ENCODE data around the gene INPP5D. TPM values are rescaled to one million over a fixed set of nuclear protein-coding genes. Genes with fewer than 3 reads are reported as not detected.

Gene INPP5D
- total and polyA plus RNA-seq, 4 donors, result 2.9 to 18.8 (median 6.6) TPM

DNA sequence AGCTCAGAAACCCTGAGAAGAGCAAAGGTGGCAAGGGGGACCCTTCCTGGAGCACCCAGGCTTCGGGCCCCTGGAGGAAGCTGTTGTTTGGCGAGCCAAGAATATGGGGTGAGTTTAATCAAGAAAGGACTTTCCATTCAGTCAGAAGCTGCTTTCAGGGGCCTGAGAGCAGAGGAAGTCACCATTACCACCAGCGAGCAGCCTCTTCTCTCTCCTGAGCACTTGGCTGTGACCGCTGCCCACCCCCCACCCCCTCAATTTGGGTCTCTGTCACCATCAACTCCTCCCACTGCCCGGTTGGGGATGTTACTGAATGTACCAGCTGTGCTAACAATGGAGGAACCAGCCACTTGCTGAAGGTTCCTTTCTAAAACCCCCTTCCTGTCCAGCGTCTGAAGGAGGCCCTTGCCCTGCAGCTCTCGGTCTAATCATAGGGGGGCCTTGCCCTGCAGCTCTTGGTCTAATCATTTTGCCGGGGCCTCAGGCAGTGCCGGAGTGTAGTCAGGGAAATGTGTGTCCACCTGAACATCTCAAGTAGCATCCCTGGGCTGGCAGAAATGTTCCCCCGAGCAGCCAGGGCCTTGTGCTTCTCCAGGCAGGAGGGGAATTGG, 943 bp downstream of the INPP5D start:
- no peaks in the 10 kb centered on the region for H3K27me3 ChIP-seq (ENCODE audit: control insufficient read depth in 4 of 4, insufficient read depth in 4 of 4, low read length in 3 of 4)
- TF ChIP-seq NR2F2 (IDR thresholded peaks at IDR 0.05) (no peak), FOXA2 (IDR thresholded peaks at IDR 0.05) (no peak), FOXA1 (IDR thresholded peaks at IDR 0.05) (no peak), GABPA (IDR thresholded peaks at IDR 0.05 in 1 of 2, conservative IDR thresholded peaks at IDR 0.05 in 1 of 2) (no peak), YY1 (IDR thresholded peaks at IDR 0.05) (no peak), HNF4G (IDR thresholded peaks at IDR 0.05) (no peak), SP1 (IDR thresholded peaks at IDR 0.05) (no peak), RAD21 (IDR thresholded peaks at IDR 0.05) (no peak), EGR1 (IDR thresholded peaks at IDR 0.05; ENCODE audit: low read depth in 2 of 2) (no peak)
- TF ChIP-seq, protein P1, sequence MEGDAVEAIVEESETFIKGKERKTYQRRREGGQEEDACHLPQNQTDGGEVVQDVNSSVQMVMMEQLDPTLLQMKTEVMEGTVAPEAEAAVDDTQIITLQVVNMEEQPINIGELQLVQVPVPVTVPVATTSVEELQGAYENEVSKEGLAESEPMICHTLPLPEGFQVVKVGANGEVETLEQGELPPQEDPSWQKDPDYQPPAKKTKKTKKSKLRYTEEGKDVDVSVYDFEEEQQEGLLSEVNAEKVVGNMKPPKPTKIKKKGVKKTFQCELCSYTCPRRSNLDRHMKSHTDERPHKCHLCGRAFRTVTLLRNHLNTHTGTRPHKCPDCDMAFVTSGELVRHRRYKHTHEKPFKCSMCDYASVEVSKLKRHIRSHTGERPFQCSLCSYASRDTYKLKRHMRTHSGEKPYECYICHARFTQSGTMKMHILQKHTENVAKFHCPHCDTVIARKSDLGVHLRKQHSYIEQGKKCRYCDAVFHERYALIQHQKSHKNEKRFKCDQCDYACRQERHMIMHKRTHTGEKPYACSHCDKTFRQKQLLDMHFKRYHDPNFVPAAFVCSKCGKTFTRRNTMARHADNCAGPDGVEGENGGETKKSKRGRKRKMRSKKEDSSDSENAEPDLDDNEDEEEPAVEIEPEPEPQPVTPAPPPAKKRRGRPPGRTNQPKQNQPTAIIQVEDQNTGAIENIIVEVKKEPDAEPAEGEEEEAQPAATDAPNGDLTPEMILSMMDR (IDR thresholded peaks at IDR 0.05; ENCODE audit: low read depth, low read length, missing input control), result no peak
- TF ChIP-seq, protein P2, sequence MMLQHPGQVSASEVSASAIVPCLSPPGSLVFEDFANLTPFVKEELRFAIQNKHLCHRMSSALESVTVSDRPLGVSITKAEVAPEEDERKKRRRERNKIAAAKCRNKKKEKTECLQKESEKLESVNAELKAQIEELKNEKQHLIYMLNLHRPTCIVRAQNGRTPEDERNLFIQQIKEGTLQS (IDR thresholded peaks at IDR 0.05), result no peak
- TF ChIP-seq, protein P3, sequence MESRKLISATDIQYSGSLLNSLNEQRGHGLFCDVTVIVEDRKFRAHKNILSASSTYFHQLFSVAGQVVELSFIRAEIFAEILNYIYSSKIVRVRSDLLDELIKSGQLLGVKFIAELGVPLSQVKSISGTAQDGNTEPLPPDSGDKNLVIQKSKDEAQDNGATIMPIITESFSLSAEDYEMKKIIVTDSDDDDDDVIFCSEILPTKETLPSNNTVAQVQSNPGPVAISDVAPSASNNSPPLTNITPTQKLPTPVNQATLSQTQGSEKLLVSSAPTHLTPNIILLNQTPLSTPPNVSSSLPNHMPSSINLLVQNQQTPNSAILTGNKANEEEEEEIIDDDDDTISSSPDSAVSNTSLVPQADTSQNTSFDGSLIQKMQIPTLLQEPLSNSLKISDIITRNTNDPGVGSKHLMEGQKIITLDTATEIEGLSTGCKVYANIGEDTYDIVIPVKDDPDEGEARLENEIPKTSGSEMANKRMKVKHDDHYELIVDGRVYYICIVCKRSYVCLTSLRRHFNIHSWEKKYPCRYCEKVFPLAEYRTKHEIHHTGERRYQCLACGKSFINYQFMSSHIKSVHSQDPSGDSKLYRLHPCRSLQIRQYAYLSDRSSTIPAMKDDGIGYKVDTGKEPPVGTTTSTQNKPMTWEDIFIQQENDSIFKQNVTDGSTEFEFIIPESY (IDR thresholded peaks at IDR 0.05), result no peak
- H3K4me3 ChIP-seq (ENCODE audit: low read depth in 1 of 3, low read length in 3 of 3), result peak overlapping the region; percentile 27 to 47 (median 40)
- H3K9me3 ChIP-seq (ENCODE audit: control insufficient read depth in 4 of 4, low read length in 3 of 4), result no peaks in the 10 kb centered on the region
- H3K9ac ChIP-seq (ENCODE audit: low read depth in 1 of 2, low read length in 2 of 2), result peak overlapping the region; percentile 28 to 64
- WGBS, result 69% methylated on average over 10 of the region's 10 CpGs
- no peak for DNase-seq (ENCODE audit: low spot score)
- H3K4me1 ChIP-seq (ENCODE audit: control insufficient read depth in 4 of 4, insufficient read depth in 4 of 4, low read length in 3 of 4), result peaks cover 0 to 13% (median 3%) of the 10 kb centered on the region in 4 donors
- H3K36me3 ChIP-seq (ENCODE audit: control insufficient read depth in 4 of 4, insufficient read depth in 3 of 4, low read depth in 1 of 4, low read length in 3 of 4), result no peaks in the 10 kb centered on the region
- H3K27ac ChIP-seq (ENCODE audit: low read depth in 1 of 2, low read length in 2 of 2), result peak overlapping the region; percentile 69 to 79

DNA sequence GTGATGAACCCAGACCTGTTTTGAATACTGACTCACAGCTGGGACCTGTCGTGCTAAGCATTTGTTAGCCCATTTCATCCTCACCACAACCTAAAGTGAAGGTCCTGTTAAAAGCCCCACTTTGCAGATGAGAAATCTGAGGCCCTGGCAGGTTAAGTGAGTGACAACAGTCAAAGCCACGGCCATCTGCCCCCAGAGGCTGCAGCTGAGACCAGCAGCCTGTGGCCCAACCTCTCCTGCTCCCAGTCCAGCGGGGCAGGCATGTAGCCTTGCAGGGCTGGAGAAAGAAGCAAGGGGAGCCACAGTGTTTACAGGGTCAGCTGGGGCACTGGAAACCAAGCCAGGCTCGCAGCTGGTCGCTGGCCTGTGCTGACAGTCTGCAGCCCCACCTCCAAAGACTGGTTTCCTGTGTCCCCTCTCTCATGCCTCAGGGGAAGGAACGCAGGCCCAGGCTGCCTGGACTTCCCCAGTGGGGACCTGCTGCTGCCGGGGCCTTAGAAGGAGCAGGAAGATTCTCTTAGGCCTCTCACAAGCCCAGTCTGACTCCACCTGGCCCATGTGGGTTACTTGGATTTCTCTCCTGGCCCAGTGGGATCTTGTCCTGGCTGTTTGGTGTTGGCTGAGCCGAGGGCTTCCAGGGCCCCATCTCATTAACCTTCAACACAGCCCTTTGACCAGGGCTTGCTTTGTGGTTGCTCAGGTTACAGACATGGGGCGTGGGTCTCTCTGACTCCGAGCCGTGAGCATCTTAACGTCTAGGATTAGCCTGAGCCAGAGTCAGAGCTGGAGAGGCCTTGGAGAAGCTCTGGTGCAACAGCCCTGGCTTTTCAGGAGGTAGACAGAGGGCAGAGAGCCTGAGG, 1.7 kb downstream of the INPP5D start:
- H3K9ac ChIP-seq (ENCODE audit: low read depth in 1 of 2, low read length in 2 of 2), result peak overlapping the region; percentile 18 to 65
- 54% methylated on average over 12 of the region's 12 CpGs for WGBS
- peak overlapping the region; percentile 69 to 79 for H3K27ac ChIP-seq (ENCODE audit: low read depth in 1 of 2, low read length in 2 of 2)
- no peaks in the 10 kb centered on the region for H3K27me3 ChIP-seq (ENCODE audit: control insufficient read depth in 4 of 4, insufficient read depth in 4 of 4, low read length in 3 of 4)
- H3K4me1 ChIP-seq (ENCODE audit: control insufficient read depth in 4 of 4, insufficient read depth in 4 of 4, low read length in 3 of 4), result peaks cover 0 to 13% (median 3%) of the 10 kb centered on the region in 4 donors
- TF ChIP-seq, protein P1 (IDR thresholded peaks at IDR 0.05; ENCODE audit: low read depth, low read length, missing input control), result peak; percentile 11
- peak; percentile 54 for TF ChIP-seq NR2F2 (IDR thresholded peaks at IDR 0.05)
- peak in 1 of 2 donors; percentile 33 for TF ChIP-seq RAD21 (IDR thresholded peaks at IDR 0.05)
- no peak for TF ChIP-seq YY1 (IDR thresholded peaks at IDR 0.05)
- peak overlapping the region in 2 of 3 donors; percentile 29 to 47 for H3K4me3 ChIP-seq (ENCODE audit: low read depth in 1 of 3, low read length in 3 of 3)
- DNase-seq (ENCODE audit: low spot score), result peak; percentile 67
- no peaks in the 10 kb centered on the region for H3K9me3 ChIP-seq (ENCODE audit: control insufficient read depth in 4 of 4, low read length in 3 of 4)
- no peaks in the 10 kb centered on the region for H3K36me3 ChIP-seq (ENCODE audit: control insufficient read depth in 4 of 4, insufficient read depth in 3 of 4, low read depth in 1 of 4, low read length in 3 of 4)

Measured in liver (tissue), 9 donors.